Endothelial cell (in vitro differentiated cells): ENCODE measurements around the gene SORCS2. TPM values are rescaled to one million over a fixed set of nuclear protein-coding genes. Genes with fewer than 3 reads are reported as not detected.

Source experiments
- DNase-seq: peaks from one replicate; pipeline ENCODE4 v3.0.0; 2021; ENCODE audit warnings: low spot score
- H3K27ac Mint-ChIP-seq: one replicate; pipeline ENCODE4 v1.8.0; 2021; ENCODE audit warnings: mixed read lengths, inconsistent platforms; ENCODE audit not compliant: unreplicated experiment
- H3K27me3 Mint-ChIP-seq: one replicate; pipeline ENCODE4 v1.8.0; 2021; ENCODE audit warnings: mild to moderate bottlenecking, moderate library complexity, mixed read lengths, inconsistent platforms; ENCODE audit not compliant: unreplicated experiment
- H3K36me3 Mint-ChIP-seq: one replicate; pipeline ENCODE4 v1.8.0; 2021; ENCODE audit warnings: mild to moderate bottlenecking, low read depth, mixed read lengths, inconsistent platforms; ENCODE audit not compliant: unreplicated experiment
- H3K4me1 Mint-ChIP-seq: one replicate; pipeline ENCODE4 v1.8.0; 2021; ENCODE audit warnings: mild to moderate bottlenecking, mixed read lengths, inconsistent platforms; ENCODE audit not compliant: unreplicated experiment
- H3K4me3 Mint-ChIP-seq: one replicate; pipeline ENCODE4 v1.8.0; 2021; ENCODE audit warnings: mild to moderate bottlenecking, mixed read lengths, inconsistent platforms; ENCODE audit not compliant: unreplicated experiment
- H3K9me3 Mint-ChIP-seq: one replicate; pipeline ENCODE4 v1.8.0; 2021; ENCODE audit warnings: mixed read lengths, inconsistent platforms; ENCODE audit not compliant: unreplicated experiment
- total RNA-seq: library from RNA; stranded (reverse); fragmentation: NEBNext Ultra II Directional; extraction: Animal tissue kit (Norgen Biotek cat#: 25700); gene quantifications from one replicate; pipeline ENCODE4 v1.2.1, GENCODE V29; 2021; ENCODE audit not compliant: unreplicated experiment
- TF ChIP-seq, protein P1 (sequence below): fragments of 200-600 bp; sonication (generic); IDR thresholded peaks from one replicate; pipeline ENCODE4 v1.5.0; 2021; ENCODE audit warnings: antibody characterized with exemption; ENCODE audit not compliant: unreplicated experiment

The SORCS2 gene
- total RNA-seq, 1 donor from 2014 or later = 1.3 TPM

GRCh38 chr4:7333801-7334421, 141.6 kb downstream of the SORCS2 start:
- Mint-ChIP-seq H3K4me1 (peaks cover 3% of the 10 kb centered on the region), H3K27ac (no peak overlapping the region), H3K9me3 (peaks cover 5% of the 10 kb centered on the region), H3K4me3 (no peak overlapping the region), H3K36me3 (peaks cover 5% of the 10 kb centered on the region), H3K27me3 (peaks cover 8% of the 10 kb centered on the region)
- DNase-seq = no peak
- TF ChIP-seq, protein P1, sequence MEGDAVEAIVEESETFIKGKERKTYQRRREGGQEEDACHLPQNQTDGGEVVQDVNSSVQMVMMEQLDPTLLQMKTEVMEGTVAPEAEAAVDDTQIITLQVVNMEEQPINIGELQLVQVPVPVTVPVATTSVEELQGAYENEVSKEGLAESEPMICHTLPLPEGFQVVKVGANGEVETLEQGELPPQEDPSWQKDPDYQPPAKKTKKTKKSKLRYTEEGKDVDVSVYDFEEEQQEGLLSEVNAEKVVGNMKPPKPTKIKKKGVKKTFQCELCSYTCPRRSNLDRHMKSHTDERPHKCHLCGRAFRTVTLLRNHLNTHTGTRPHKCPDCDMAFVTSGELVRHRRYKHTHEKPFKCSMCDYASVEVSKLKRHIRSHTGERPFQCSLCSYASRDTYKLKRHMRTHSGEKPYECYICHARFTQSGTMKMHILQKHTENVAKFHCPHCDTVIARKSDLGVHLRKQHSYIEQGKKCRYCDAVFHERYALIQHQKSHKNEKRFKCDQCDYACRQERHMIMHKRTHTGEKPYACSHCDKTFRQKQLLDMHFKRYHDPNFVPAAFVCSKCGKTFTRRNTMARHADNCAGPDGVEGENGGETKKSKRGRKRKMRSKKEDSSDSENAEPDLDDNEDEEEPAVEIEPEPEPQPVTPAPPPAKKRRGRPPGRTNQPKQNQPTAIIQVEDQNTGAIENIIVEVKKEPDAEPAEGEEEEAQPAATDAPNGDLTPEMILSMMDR = no peak

- Mint-ChIP-seq H3K27me3 (peaks cover 10% of the 10 kb centered on the region), H3K4me1 (peaks cover 3% of the 10 kb centered on the region), H3K9me3 (peaks cover 5% of the 10 kb centered on the region), H3K27ac (no peak overlapping the region), H3K36me3 (peaks cover 5% of the 10 kb centered on the region), H3K4me3 (peak overlapping the region; percentile 73)
- DNase-seq = no peak
- TF ChIP-seq, protein P1 = no peak
These were observed 142.4 kb downstream of the SORCS2 start for GRCh38 chr4:7334521-7335275.

DNA sequence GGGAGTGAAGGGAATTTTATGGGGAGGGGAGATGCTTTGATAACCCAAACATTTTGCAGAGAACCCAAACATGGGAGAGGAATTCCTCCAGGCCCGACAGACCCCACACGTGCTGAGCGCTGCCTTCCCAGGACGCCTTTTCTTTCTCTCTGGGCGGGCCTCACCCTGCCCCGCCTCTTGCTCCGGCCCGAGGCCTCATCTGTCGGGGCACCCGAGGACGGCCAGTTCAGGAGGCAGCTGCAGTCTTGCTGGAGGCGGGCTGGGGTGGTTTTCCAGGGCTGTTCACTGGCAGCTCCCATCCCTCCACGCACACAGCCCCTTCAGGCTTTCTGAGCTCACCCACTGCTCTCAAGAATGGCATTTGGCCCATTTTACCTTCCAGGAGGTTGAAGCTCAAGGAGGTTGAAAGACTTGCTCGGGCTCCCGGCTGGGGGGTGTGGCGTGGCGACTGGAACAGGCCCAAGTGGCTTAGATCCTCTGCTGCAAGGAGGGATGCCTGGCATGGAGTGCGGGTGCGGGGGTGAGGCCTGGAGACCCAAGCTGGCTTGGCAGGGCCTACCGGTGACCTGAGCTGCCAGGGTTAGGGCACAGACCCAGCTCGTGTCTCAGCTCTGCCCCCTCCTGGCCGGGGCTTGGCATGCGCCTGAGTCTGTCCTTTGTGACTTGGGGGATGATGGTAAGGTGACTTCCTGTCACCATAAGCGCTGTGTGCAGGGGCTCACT, 143.2 kb downstream of the SORCS2 start:
- Mint-ChIP-seq H3K4me3 (peak overlapping the region; percentile 73), H3K4me1 (peaks cover 3% of the 10 kb centered on the region), H3K36me3 (peaks cover 5% of the 10 kb centered on the region), H3K9me3 (peaks cover 5% of the 10 kb centered on the region), H3K27ac (no peak overlapping the region), H3K27me3 (peaks cover 10% of the 10 kb centered on the region)
- peak; percentile 88 for DNase-seq
- TF ChIP-seq, protein P1 = peak; percentile 81

GRCh38 chr4:7336067-7336569, 143.8 kb downstream of the SORCS2 start:
- Mint-ChIP-seq H3K27ac (no peak overlapping the region), H3K9me3 (peaks cover 5% of the 10 kb centered on the region), H3K4me3 (no peak overlapping the region), H3K36me3 (peaks cover 5% of the 10 kb centered on the region), H3K27me3 (peaks cover 10% of the 10 kb centered on the region), H3K4me1 (peaks cover 3% of the 10 kb centered on the region)
- DNase-seq = no peak
- TF ChIP-seq, protein P1 = peak; percentile 10
